ENCODE data around the gene XKR7.

XKR7 gene

DNA sequence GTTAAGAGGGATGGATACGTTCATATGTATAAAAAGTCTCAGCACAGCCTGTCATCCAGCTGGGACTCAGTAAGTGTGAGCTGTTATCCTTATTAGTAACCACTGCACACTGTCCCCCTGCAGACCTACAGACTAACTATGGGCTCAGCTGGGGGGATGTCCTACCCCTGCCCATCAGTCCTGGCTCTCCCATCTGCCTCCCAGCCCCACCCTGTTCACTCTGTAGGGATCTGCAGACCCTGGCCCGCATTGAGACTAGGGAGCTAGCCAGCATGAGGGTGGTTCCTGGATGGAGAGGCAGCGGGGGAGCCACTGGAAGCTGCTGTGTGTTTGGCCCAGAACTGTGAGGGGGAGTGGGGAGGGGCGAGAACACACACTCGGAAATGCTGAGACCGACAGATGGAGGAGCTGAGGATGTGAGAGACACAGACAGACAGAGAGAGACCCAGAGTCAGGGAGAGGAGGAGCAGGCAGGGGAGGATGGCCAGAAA, 17.1 kb downstream of the XKR7 start:
- DNase-seq = no peak

DNA sequence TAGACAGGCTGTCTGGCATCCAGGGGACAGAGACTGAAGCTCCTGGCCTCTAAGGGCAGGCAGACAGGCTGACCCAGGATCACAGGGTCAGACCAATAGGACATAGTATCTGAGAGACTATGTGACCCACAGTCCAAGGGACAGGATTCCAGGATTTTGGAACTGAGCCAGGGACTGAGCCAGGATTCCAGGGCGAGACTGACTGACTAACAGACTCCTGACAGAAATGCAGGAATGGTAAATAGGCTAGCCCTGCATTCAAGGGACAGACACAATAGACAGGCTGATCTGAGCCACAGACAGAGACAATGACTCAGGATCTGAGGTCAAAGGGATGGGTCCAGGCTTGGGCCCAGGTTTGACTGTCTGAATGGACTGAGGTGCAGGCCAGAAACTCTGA, 19.8 kb downstream of the XKR7 start:
- DNase-seq = no peak

DNA sequence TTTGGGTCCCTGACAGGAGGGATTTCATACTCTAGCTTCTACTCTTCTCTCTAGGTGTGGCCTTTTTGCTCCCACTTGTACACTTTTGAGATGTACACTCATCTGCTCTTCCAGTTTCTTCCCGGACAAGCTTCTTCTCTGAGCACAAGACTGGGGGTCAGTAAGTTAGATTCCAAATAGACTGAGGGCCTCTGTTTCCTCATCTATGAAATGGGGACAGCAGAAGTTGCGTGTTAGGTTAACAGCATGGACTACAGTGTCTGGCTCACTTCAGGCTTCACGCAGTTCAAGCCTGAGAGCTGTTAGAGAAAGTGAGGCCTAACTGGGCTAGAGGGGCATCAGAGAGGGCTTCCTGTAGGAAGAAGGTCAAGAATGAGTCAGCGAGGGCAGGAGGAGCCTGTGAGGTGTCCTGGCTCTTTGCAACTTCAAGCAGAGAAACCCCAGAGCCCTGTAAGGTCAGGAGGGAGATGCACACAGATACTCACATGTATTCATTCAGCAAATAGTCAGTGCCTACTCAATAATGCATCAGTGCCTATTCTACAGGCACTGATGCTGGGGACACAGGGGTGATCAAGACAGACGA, 20.6 kb downstream of the XKR7 start:
- no peak for DNase-seq

DNA sequence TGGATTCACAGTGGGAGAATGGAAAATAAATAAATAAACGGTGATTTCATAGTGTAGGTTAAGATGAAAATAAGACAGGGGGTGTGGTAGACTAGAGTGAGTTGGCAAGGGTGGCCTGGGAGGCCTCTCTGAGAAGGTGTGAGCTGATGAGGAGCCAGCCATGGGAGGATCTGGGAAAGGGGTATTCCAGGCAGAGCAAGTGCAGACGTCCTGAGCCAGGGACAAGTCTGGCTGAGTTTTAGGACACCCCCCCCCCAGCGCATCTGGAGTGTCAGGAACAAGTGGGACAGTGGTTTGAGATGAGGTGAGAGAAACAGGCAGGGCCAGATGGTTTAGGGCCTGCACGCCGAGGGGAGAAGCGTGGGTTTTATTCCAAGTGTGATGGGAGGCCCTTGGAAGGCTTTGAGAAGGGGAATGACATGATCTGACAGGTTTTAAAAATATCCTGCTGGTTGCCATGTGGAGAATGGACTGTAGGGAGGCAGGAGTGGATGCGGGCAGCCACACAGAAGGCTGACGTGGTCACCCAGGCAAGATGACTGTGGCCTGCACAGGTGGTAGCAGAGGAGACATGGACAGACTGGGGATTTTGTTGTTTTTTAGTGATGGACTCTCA, 21.2 kb downstream of the XKR7 start:
- no peak for DNase-seq

DNA sequence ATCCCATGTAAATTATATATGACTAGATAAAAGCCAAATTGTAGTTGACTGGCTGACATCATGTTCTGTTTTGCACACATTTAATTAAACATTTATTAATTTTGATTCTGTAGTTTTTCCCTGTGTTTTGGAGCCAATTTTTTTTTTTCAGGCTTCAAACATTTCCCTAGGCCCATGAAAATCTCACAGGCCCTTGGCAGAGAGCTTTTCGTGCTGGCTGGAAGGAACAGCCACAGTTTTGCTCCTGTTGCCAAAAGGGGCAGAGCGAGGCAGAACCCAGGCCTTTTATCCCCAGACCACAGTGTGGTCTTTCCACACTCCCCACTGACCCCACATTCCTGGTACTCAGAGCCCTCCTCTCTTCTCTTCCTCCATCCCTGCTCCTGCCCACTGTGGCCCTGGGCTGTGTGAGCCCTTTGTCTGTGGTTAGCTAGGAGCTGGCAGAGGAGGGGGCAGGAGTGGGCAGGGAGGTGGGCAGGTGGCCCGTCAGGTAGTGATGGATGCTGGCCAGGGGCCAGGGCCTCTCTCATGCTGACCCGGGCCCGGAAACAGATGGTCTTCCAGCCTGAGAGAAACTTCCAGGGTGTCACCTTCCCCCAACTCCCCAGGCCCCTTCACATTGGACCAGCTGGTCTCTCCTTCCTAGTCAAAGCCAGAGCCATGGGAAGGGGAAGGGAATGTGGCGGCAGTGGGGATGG, 22.8 kb downstream of the XKR7 start:
- no peak for DNase-seq

DNA sequence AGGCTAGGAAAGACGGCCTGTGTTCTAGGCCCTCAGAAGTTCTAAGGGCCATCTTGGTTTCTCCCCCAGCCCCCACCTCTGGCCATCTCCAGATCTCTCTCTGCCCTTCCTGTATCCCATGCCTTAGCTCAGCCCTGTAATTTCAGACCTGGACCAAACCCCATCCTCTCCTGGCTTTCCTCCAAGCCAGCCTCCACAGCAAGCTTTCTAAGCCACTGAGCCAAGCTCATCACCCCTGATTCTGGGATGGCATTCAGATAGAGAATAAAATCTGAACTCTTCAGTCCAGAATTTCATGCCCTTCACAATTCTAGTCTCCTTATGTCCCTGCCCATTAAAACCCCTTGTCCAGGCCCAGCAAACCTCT, 23.4 kb downstream of the XKR7 start:
- DNase-seq = no peak

DNA sequence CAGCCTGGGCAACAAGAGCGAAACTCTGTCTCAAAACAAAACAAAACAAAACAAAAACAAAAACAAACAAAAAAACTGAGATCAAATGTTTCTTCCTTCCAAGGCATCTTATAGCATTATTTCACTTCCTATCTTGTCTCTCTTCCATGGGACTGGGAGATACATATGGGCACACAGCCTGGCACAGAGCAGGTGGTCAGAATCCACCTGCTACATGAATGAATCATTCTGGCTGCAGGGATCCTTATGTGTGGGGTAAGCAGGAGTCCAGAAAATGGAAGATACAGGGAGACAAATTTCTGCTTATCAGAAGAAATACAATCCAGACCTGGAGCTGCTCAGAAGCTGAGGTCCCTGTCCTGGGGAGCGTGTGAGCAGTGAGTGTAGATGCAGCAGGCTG, 24.1 kb downstream of the XKR7 start:
- DNase-seq = no peak

DNA sequence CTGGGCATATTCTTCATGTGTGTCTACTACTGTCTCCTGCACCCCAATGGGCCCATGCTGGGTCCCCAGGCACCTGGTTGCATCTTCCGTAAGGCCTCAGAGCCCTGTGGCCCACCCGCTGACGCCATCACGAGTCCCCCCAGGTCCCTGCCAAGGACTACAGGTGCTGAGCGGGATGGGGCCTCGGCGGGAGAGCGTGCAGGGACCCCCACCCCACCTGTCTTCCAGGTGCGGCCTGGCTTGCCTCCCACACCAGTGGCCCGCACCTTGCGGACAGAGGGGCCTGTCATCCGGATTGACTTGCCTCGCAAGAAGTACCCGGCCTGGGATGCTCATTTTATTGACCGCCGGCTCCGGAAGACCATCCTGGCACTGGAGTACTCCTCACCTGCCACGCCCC, 29.0 kb downstream of the XKR7 start:
- DNase-seq = no peak

DNA sequence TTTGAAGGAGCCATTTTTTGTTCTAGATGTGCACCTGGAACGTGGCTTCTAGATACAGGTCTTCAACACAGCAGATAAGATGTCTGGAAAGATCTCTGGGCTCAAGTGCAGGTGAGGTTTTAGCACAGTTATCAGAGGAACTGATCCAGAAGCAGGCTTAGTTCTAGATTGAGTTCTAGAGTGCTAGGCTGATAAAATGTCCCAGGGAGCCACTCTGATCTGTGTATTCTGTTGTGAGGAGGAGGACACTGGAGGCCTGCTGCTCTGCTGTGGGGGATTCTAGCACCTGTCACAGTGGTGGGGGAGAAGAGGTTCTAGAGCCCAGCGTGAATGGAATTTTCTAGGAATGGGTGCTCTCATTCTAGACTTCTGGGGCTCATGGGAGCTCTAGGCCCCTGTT, 30.3 kb downstream of the XKR7 start:
- DNase-seq = no peak

DNA sequence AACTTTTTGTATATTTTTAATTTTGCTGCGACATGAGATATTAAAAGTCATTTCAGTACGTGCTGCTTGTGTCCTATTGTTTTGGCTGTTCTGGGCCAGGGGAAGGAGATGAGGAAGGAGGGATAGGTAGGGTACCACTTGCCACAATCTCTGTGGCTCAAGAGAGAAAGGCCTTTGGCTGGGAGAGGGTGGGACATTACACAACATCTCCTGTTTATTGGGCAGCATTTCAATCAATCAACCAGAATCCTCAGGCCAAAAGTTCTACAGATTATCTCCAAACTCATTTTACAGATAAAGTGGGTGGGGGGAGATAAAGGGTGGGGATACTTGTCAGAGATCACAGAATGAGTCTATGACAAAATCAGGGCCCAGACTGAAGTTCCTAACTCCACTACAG, 35.4 kb downstream of the XKR7 start:
- DNase-seq = peak; percentile 25

DNA sequence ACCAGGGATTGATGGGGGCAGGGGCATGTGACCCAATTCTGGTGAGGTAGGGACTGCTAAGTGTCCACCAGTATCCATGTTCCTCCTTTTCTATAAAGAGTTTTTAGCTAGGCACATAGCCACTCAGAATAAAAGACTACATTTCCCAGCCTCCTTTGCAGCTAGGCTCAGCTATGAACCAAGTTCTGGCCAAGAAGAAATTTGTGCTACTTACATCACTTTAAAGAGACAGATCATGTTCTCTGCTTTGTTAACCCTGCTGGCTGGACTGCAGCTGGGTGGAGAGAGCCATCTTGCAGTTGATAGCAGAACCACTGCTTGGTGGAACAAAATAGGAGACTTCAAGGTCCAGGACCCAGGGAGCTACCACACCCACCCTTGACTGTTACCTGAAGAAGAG, 37.0 kb downstream of the XKR7 start:
- peak; percentile 65 for DNase-seq

DNA sequence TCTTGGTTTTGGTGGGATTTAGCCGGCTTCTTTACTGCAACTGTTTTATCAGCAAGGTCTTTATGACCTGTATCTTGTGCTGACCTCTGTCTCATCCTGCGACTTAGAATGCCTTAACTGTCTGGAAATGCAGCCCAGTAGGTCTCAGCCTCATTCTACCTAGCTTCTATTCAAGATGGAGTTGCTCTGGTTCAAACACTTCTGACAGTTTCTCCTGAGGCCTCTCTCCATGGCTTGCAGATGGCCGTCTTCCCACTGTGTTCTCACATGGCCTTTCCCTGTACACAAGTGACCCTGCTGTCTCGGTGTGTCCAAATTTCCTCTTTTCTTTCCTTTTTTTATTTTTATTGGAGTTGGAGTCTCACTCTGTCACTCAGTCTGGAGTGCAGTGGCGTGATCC, 38.1 kb downstream of the XKR7 start:
- DNase-seq = no peak

DNA sequence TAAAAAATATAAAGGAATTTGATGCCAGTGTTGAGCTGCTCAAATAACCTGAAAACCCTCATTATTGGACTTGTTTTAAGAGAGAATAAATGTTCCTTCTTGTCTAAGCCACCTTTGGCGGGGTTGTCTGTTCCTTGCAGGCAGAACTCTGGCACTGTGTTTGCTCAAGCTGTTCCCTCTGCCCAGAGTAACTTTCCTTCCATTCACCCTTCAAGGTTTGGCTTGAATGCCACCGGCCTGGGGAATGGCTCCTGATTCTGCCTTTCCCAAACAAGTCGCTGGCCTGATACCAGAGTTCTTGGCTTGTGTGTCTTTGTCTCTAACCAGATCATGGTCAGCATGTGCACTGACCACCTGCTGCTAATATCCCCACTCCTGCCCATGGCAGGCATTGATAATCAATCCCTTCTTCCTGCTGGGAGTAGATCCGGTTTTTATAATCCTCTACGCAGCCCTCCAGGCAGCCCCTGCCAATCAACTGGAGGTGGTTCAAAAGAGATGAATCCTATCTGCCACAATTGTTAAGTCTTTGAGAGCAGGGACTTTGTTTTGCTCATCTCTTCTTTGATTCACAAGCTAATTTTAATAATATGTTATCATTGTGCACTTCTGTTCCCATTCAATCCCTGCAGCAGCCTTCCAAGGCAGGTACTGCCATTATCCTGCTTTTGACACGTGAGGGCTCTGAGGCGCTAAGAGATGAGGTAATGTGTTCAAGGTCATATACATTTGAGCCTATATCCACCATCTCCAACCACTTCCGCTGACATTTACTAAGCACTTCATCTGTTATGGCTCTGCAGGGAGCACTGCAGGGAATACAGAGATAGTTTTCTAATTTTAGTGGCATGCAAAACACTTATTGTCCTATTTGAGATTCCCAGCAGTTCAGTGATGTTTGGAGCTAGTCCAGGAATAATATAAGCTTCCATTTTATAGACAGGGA, 39.2 kb downstream of the XKR7 start:
- no peak for DNase-seq

DNA sequence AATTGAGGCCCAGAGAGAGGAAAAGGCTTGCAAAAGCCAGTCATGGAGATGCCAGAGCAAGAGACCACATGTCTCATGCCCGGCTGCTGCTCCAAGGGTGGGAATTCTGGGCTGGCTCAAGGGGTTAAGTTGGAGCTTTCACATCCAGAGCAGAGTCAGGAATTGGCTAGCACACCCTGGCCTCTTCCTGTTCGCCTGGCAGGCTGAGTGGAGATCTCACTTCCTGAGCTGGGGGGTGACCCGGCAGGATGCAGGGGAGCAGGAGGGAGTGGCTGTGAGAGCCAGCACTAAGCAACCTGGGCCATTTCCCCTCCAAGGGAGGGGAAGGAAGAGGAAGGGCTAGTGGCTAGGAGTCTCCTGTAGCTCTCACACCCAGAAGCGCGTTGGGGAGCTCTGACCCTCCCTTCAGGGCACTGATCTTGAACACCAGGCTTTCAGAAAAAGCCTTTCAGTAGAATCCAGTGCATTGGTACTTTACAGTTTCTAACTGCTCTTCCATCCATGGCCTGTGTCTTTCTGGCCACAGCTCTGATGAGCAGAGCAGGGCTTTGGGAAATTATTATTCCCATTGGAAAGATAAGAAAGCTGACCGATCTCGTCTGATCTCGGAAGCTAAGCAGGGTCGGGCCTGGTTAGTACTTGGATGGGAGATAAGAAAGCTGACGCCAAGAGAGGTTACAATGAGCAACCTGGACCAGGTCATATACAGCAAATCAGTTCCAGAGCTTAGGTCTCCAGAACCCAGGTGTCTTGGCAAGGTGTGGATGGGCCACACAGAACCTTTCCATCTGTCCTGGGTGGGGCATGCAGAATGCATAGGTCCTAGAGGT, 40.1 kb downstream of the XKR7 start:
- DNase-seq = no peak

DNA sequence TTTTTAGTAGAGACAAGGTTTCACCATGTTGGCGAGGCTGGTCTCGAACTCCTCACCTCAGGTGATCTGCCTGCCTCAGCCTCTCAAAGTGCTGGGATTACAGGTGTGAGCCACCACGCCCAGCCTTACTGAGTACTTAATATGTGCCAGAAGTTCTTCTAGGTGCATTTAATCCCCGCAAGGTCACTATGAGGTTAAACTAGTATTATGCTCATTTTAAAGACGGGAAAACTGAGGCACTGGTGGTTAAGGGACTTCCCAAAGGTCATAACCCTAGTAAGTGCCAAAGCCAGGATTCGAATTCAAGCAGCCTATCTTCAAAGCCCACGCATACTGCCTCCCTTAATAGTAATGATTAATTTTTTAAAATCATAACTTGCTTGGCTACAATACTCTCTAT, 41.6 kb downstream of the XKR7 start:
- DNase-seq = no peak

DNA sequence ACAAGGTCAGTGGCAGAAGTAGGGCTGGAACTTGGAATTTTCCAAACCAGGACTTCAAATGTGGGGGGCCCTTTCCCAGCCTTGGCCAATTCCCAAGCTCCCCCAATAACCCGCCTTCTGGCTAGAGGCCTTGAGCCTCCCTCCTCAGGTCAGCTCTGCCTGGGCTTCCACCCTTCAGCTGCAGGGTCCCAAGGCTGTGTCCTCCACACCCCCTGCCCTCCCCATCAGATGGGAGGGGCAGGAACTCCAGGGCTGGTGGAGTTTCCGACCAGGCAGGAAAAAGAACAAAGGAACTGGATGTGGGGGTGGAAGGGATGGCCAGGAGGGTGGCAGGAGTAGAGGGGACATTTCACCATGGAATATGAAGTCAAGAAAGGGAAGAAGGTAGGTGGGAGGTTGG, 42.1 kb downstream of the XKR7 start, which contains the start of gene CCM2L:
CCM2L (plus strand) TSS at position 338 of the 400 bp plus-strand sequence; CDS start at position 355, 17 bp downstream.
- DNase-seq = no peak

DNA sequence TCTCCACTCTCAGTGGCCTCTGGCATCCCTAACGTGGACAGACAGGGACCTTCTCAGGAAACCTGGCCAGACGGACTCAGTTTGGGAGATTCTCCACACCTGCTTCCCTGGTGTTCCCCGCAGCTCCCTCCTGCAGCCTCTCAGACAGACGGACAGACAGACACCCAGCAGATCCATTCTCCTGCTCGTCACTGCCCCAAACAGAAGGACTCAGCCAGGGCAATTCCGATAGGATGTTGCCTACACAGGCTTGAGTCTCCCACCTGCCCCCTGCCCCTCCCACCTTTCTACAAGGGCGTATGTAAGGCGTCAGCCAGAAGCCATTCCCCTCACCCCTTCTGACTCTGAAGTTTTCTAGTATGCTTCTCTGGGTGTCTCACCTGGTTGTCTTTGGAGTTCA, 42.7 kb downstream of the XKR7 start:
- no peak for DNase-seq

DNA sequence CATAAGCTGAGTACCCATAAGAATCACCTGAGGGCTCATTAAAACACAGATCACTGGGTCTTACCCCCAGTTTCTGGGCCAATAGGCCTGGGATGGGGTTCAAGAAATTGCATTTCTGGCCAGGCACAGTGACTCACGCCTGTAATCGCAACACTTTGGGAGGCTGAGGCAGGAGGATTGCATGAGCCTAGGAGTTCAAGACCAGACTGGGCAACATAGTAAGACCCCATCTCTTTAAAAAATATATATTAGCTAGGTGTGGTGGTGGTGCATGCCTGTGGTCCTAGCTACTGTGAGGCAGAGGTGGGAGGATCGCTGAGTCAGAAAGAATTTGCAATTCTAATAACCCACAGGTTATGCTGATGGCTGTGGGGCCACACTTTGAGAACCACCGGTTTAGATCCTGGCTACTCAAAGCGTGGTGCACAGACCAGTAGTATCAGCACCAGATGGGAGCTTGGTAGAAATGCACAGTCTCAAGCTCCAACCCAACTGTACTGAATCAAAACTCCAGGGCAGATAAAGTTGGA, 44.3 kb downstream of the XKR7 start:
- DNase-seq = no peak

DNA sequence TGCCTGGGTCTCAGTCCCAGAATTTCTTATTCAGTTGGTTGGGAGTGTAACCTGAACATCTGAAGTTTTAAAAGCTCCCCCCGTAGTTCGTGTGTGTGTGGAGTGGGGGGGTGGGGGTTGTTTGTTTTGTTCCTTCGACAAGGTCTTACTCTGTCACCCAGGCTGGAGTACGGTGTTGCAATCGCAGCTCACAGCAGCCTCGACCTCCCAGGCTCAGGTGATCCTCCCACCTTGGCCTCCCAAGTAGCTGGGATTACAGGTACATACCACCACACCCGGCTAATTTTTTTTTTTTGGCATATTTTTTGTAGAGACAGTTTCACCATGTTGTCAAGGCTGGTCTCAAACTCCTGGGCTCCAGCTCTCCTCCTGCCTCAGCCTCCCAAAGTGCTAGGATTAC, 45.4 kb downstream of the XKR7 start:
- DNase-seq = no peak

DNA sequence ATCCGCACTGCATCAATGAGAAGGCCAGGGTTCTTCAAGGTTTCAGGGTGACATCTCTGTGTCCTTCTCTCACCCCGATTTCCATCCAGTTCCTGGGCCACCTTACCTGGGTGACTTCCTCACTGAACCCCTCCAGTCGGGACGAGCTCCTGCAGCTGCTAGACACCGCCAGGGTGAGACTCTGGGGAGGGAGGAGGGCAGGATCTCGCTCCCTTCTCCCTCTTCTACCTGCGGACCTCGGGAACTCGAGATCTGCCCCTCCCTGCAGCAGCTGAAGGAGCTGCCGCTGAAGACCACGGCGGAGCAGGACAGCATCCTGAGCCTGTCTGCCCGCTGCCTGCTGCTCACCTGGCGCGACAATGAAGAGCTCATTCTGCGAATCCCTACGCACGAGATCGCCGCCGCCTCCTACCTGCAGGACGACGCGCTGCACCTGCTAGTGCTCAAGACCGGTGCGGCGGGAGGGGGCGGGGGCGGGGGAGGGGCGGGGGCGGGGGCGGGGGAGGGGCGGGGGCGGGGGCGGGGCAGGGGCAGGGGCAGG, 49.8 kb downstream of the XKR7 start:
- DNase-seq = no peak

DNA sequence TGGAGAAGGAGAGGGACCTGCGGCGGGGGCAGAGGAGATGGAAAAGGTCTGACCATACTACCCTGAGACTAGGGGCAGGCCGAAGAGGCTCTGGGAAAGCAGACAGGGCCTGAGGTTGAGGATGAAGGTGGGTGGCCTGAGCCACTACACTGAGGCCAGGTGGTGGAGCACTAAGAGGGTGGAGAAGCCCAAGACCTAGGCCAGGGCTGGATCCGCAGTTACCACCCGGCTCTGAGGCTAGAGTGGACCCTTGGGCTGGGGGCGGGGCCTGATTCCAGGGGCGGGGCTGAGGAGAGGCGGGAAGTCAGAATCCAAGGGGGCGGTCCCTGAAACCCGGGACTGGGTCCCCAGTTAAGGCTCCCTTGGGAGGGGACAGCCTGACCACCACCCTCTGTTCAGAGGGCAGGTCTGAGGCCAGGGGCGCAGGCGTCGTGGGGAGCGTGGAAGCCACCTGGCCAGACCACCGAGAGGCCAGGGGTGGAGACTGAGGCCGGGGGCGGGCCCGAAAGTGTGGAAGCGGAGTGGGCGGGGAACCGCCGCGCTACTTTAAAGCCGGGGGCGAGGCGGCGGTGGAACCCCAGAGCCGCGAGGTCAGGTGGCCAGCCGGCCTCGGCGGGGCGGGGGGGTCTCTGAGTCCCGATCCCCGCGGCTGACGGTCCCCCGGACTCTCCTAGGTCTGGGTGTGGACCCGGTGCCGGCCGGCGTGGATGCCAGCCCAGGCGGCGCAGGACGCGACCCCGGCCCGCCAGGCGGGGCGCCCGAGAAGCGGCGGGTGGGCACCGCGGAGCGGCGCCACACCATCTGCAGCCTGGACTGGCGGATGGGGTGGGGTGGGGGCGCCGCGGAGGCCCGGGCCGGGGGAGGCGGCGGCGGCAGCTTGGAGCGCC, 50.6 kb downstream of the XKR7 start:
- DNase-seq = peak; percentile 40

Measured in OCI-M1 (cell line).